GM12878 (cell line): Measurements from ENCODE around the gene SLC15A4. TPM values are rescaled to one million over a fixed set of nuclear protein-coding genes. Genes with fewer than 3 reads are reported as not detected.

Experiments
- BCL11A ChIP-seq: IDR thresholded peaks from 2 replicates; pipeline ENCODE4 v1.6.1; 2011; ENCODE audit warnings: low read depth, low read length
- BCLAF1 ChIP-seq: fragments of 450-650 bp; IDR thresholded peaks from 2 replicates; pipeline ENCODE4 v1.6.1; 2017; ENCODE audit warnings: antibody characterized with exemption, mild to moderate bottlenecking, moderate library complexity
- BHLHE40 ChIP-seq, 2 experiments: fragments of 450-650 bp in 1 of 2; IDR thresholded peaks; 2 replicates each; pipeline ENCODE4 v1.6.1; 2011 to 2017; ENCODE audit warnings: low read depth in 2 of 2, borderline replicate concordance in 1 of 2, improper control_type of control experiment in 1 of 2, low read length in 1 of 2, mild to moderate bottlenecking in 1 of 2
- BRCA1 ChIP-seq: IDR thresholded peaks from 2 replicates; pipeline ENCODE4 v1.6.1; 2011; ENCODE audit warnings: low read depth, low read length, improper control_type of control experiment
- CHD1 ChIP-seq: IDR thresholded peaks from 2 replicates; pipeline ENCODE4 v1.6.1; 2012; ENCODE audit warnings: low read depth, low read length, improper control_type of control experiment
- EGR1 ChIP-seq, 2 experiments: IDR thresholded peaks; 1 replicate in 1 of 2; 2 replicates in 1 of 2; pipeline ENCODE4 v1.6.1; 2011 to 2012; ENCODE audit warnings: low read depth in 2 of 2, low read length in 2 of 2, borderline replicate concordance in 1 of 2, mild to moderate bottlenecking in 1 of 2, moderate library complexity in 1 of 2
- FOXM1 ChIP-seq: IDR thresholded peaks from 2 replicates; pipeline ENCODE4 v1.6.1; 2012; ENCODE audit warnings: low read depth, mild to moderate bottlenecking, inconsistent platforms, low read length, moderate library complexity
- IRF5 ChIP-seq: fragments of 450-650 bp; IDR thresholded peaks from 2 replicates; pipeline ENCODE4 v1.6.1; 2017; ENCODE audit warnings: borderline replicate concordance
- KLF5 ChIP-seq: fragments of 450-650 bp; IDR thresholded peaks from 2 replicates; pipeline ENCODE4 v1.6.1; 2014; ENCODE audit warnings: mild to moderate bottlenecking; ENCODE audit not compliant: partially characterized antibody
- MLLT1 ChIP-seq: fragments of 450-650 bp; IDR thresholded peaks from 2 replicates; pipeline ENCODE4 v1.6.1; 2016; ENCODE audit warnings: mild to moderate bottlenecking
- MTA2 ChIP-seq: fragments of 450-650 bp; IDR thresholded peaks from 2 replicates; pipeline ENCODE4 v1.6.1; 2016; ENCODE audit warnings: low read depth, mild to moderate bottlenecking, moderate library complexity
- NR2C2 ChIP-seq: IDR thresholded peaks from 2 replicates; pipeline ENCODE4 v1.6.1; 2011; ENCODE audit warnings: borderline replicate concordance, low read depth; ENCODE audit not compliant: control insufficient read depth, insufficient read length
- PAX5 ChIP-seq: IDR thresholded peaks from 2 replicates; pipeline ENCODE4 v1.6.1; 2011; ENCODE audit warnings: low read depth, low read length, borderline replicate concordance
- PAX8 ChIP-seq: fragments of 450-650 bp; IDR thresholded peaks from 2 replicates; pipeline ENCODE4 v1.6.1; 2017; ENCODE audit warnings: mild to moderate bottlenecking, moderate library complexity
- POLR2AphosphoS2 ChIP-seq: IDR thresholded peaks from 2 replicates; pipeline ENCODE4 v1.6.1; 2011; ENCODE audit warnings: low read depth, mild to moderate bottlenecking, low read length, improper control_type of control experiment, moderate library complexity
- SMAD5 ChIP-seq: IDR thresholded peaks from 2 replicates; pipeline ENCODE4 v1.6.1; 2016; ENCODE audit warnings: antibody characterized with exemption, low read depth
- SRF ChIP-seq, 2 experiments: IDR thresholded peaks; 2 replicates each; pipeline ENCODE4 v1.6.1; 2011; ENCODE audit warnings: low read depth in 2 of 2, low read length in 2 of 2, mild to moderate bottlenecking in 1 of 2, moderate library complexity in 1 of 2
- TCF7 ChIP-seq: IDR thresholded peaks from 2 replicates; pipeline ENCODE4 v1.6.1; 2014; ENCODE audit warnings: antibody characterized with exemption, borderline replicate concordance
- USF2 ChIP-seq: IDR thresholded peaks from 2 replicates; pipeline ENCODE4 v1.6.1; 2011; ENCODE audit warnings: low read depth, low read length, improper control_type of control experiment, borderline replicate concordance
- WRNIP1 ChIP-seq: IDR thresholded peaks from 2 replicates; pipeline ENCODE4 v1.6.1; 2011; ENCODE audit warnings: low read depth, low read length, improper control_type of control experiment, borderline replicate concordance
- YY1 ChIP-seq: IDR thresholded peaks from 2 replicates; pipeline ENCODE4 v1.6.1; 2011; ENCODE audit warnings: low read depth, mild to moderate bottlenecking, low read length
- ZNF384 ChIP-seq: IDR thresholded peaks from 2 replicates; pipeline ENCODE4 v1.6.1; 2012; ENCODE audit warnings: low read depth, mild to moderate bottlenecking, low read length, improper control_type of control experiment, borderline replicate concordance
- polyA plus RNA-seq, 11 experiments: library from polyadenylated mRNA; depleted of rRNA in 4 of 11; unstranded in 6 of 11; stranded (reverse) in 5 of 11; fragments of >200 nt; fragmentation: Nextera tagmentation in 4 of 11; fragmentation: Illumina TruSeq in 1 of 11; extraction: Ambion mirVana in 4 of 11; extraction: Trizol in 1 of 11; gene quantifications; 1 replicate in 1 of 11; 2 replicates in 10 of 11; pipeline versions ENCODE4 v1.2.1 to v1.2.3, GENCODE V29; 2011 to 2016; ENCODE audit warnings: inconsistent platforms in 2 of 11, missing spikeins in 2 of 11, low read depth in 1 of 11
- total RNA-seq, 4 experiments: library from RNA; depleted of rRNA in 3 of 4; stranded (reverse); fragments of >200 nt in 3 of 4; fragmentation: Illumina TruSeq in 1 of 4; extraction: Trizol in 1 of 4; gene quantifications; 2 replicates each; pipeline versions ENCODE4 v1.2.1 to v1.2.3, GENCODE V29; 2013 to 2021

The SLC15A4 gene
- total and polyA plus RNA-seq, 10 of the 15 experiments (the other 5 are each of a cell fraction or from before 2014, with no cell fraction given) = 12.7 to 257 (median 36.6) TPM

GRCh38 chr12:128815779-128816642, 7.7 kb downstream of the SLC15A4 start (continued):
- TF ChIP-seq MLLT1 = peak; percentile 78; the same call in 1 of the 2 replicates
- TF ChIP-seq WRNIP1 = 0 out of 2 replicates have a peak, but pooled peaks have one; percentile 39
- TF ChIP-seq POLR2AphosphoS2 = peak; percentile 70; the same call in 1 of the 2 replicates
- TF ChIP-seq MTA2 = peak; percentile 25; the same call in 1 of the 2 replicates
- TF ChIP-seq YY1 = no peak
- no peak for TF ChIP-seq IRF5
- no peak for TF ChIP-seq USF2
- no peak for TF ChIP-seq SRF (IDR thresholded peaks at IDR 0.05; ENCODE audit: low read depth in 2 of 2, low read length in 2 of 2)
- 0 out of 2 replicates have a peak, but pooled peaks have one; percentile 39 for TF ChIP-seq PAX8
- TF ChIP-seq BCLAF1 = no peak
- TF ChIP-seq BCL11A = no peak
- TF ChIP-seq PAX5 = no peak
- TF ChIP-seq NR2C2 = no peak
- TF ChIP-seq FOXM1 = peak; percentile 15; the same call in 1 of the 2 replicates
- no peak for TF ChIP-seq BRCA1
- no peak for TF ChIP-seq ZNF384
- TF ChIP-seq EGR1 (IDR thresholded peaks at IDR 0.05; ENCODE audit: borderline replicate concordance in 1 of 2, low read depth in 2 of 2, low read length in 2 of 2) = no peak
- peak; percentile 80; the same call in 1 of the 2 replicates for TF ChIP-seq CHD1
- TF ChIP-seq TCF7 = no peak
- no peak for TF ChIP-seq SMAD5
- no peak for TF ChIP-seq KLF5
- no peak for TF ChIP-seq BHLHE40 (IDR thresholded peaks at IDR 0.05; ENCODE audit: borderline replicate concordance in 1 of 2, low read depth in 2 of 2, low read length in 1 of 2)
